Amniotic stem cell (primary cell): ENCODE results near the gene SLC12A7.

Experiments used
- DNase-seq: peaks from one replicate; lab custom pipeline; 2025; lab: John Stamatoyannopoulos, UW

SLC12A7 gene

DNA sequence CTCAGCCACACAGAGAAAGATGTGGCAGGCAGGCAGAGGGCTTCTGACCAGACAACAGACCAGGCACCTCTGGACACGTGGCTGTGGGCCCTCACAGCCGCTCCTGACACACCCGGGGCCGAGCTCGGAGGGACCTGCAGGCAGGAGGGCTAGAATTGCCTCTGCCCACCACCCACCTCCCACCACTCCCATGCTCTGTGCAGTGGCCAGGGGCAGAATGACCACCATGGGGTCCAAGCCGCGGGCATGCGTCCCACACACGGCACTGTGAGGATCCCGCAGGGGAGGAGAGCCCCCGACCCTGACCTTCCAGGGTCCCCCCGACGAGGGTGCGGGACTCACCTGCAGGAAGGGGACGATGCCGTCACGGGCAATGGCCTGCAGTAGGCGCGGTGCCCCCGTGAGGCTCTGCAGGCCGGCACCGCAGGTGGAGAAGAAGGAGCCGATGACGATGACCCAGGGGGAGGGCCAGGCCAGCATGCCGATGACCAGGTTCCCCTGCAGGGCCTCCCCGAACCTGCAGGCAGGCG lies 34.3 kb downstream of the SLC12A7 start:
- no peak for DNase-seq

DNA sequence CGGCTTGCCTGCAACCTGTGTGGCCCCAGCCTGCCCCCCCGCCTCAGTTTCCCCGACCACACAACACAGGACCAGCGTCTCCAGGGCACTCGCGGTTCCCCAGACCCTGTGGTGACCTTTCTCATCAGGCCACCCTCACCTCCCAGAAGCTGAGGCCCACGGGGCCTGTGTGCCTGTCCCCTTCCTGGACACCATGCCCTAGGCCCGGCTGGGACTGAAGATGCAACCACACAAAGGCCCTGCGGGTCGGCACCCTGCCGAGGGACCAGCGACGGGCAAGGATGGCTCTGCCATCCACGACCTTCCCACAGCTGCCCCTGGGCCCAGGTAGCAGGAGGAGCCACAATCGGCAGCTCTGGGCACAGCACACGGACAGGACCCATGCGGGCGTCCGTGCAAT lies 34.8 kb downstream of the SLC12A7 start:
- no peak for DNase-seq

DNA sequence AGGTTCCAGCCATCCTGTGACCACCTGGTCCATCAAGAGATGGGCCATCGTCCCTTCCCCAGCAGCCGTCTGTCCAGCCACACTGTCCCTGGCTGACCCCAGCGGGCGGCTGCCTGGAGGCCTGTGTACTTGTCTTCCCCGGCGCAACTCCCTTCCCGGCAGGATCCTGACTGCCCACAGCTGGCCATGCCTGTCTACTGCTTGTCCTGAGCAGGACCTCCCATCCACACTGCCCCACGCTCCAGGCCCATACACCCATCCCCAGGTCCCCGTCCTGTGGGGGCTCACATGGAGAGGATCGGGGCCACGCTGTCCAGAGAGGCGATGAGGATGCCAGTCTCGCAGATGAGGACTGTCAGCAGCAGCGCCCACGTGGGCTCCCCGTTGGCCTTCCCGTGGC lies 35.5 kb downstream of the SLC12A7 start:
- DNase-seq = no peak

DNA sequence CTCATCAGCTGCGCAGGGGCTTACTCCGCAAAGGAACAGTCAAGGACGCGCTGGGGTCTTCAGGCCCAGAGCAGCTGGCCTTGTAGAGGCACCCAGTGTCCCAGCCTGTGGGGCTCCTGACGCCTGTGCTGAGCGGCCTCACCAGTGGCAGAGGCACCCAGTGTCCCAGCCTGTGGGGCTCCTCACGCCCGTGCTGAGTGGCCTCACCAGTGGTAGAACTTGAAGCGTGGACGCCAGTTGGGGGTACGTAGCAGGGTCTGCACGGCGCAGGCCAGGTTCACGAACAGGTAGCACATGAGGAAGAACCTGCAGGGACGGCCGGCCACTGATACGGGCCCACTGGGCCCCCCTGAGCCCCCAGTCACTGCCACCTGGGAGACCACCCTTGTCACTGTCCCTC lies 35.9 kb downstream of the SLC12A7 start:
- no peak for DNase-seq

DNA sequence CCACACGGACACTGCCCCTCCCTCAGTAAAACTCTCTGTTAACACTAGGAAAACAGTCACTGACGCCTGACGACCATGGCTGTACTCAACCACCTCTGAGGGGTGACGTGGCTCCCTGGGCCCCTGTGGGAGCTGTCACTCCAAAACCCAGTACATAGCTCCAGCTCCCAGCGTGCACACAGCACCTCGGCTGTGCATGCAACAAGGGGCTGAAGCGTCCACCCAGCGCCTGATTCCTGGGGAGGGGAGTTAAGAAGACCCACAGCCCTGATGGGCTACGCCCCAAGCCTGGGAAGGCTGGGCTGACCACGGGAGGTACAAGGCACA lies 36.3 kb downstream of the SLC12A7 start:
- no peak for DNase-seq

DNA sequence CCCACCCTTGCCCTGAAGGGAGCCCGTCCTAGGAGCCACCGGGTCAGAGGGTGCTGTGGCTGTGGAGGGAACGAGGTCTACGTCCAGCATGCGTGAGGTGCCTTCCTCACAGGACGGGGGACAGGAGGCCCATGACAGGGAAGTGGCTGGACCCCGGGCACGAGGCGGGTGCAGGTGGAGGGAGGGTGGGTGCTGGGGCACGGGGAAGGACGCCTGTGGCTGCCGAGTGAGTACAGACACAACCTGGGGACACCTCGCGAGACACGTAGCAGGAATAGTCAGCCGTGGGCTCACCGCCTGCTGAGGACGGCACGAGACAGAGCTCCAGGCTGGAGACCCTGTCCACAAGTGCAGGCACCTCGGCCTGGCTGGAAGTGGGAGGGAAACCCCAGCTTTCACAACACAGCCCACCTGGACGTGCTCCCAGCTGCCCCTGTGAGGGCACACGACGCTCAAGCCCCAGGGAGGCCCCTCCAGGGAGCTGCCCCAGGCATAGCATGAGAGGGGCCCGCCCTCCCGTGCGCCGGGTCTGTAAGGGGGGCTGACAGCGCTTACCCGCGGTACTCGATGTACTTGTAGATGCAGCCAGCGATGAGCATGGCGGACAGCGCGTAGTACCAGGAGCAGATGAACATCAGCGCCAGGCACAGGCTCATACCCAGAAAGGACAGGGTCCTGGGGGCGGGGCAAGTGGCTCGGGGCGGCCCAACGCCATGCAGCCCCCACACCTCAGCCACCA lies 36.9 kb downstream of the SLC12A7 start:
- no peak for DNase-seq

DNA sequence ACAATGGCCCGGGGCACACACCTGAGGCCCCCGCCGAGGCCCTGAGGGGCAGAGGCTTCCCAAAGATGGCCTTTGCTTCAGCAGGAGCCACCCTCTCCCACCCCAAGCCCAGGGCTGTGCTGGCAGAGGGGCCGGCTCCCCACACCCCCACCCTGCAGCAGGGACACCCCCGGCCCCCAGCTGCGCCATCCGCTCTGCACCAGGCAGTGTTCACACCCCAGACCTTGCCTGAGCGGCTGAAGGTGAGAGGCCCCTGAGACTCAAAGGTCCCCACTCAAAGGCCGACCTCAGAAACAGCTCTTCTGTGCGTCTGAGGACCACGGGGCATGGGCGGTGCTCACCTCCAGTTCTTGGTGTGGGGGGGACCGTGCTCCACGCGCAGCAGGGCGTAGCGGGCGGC lies 37.6 kb downstream of the SLC12A7 start:
- no peak for DNase-seq

DNA sequence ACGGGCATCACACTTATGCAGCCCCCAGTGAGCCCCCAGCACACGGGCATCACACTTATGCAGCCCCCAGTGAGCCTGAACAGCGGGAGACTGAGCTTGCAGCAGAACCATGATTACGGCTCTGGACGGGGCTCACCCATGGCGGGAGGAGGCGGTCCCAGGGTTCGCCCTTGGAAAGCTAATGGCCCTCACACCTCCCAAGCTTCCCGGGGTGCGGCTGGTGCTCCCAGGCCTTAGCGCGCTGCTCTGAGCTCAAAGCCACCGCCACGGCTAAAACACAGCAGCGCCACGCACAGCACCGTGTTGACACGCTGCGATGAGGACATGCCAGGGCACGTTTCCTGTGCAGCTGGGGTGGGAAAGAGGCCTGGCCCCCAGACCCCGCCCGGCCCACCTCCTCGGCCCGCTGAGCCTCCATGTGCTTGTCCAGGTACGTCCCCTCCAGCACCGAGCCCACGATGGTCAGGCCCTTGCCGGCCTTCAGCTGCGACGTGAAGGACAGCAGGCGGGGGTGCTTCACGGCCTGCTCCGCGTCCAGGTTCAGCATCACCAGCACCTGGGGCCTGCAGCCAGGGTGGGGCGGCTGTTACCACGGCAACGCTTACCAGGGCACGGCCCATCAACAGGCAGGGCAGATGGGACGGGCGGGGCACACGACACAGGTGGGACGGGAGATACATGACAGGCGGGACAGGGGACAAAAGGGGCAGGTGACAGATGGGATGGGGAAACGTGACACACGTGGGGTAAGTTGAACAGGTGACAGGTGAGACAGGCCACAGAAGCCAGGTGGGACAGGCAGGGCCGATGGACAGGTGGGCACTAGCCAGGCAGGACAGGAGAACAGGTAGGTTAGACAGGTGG lies 38.4 kb downstream of the SLC12A7 start:
- DNase-seq = no peak

DNA sequence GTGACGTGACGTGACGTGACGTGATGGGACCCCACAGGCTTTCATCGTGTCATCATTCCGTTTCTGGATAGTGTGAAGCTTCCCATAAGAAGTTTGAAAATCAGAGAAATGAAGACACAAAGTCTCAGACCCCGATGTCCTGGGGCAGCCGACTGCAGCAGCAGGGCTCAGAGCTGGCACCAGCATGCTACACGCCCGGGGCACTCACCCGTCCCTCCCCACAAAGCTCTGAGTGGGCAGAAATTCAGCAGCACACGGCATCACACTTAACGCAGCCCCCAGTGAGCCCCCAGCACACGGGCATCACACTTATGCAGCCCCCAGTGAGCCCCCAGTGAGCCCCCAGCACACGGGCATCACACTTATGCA lies 42.2 kb downstream of the SLC12A7 start:
- DNase-seq = no peak

DNA sequence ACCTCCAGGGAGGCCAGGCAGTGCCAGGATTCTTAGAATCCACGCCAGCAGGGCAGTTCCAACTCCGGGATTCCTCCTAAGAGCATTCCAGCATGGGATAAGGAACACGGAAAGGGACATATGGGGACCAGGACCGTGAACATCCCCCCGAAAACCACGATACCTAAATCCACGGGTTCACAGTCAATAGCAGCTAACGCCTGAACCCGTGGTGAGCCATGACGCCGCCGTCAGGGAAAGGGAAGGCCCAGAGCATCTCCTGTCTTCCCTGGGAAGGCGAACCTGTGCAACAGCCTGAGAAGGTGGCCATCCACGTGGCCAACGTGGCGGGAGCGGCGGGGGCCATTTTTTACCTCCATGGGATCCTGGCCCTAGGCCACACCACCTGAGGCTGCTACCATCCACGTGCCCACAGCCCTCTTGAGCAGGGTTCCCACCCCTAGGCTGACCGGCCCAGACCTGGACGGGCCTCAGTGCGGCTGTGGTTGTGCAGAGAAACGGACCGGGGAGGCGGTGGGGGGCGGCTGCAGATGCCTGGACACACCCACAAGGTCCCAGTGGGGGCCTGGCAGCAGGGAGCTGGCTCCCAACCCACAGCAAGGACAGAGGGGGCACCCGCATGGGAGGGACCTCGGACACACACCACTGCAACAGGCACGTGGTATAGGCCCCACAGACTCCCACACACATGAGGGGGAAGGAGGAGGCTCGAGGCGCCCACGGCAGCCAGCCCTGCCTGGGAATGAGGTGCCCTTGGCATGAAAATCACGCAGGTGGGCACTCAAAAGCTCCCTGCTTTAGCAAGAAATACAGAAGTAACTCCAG lies 42.8 kb downstream of the SLC12A7 start:
- no peak for DNase-seq

DNA sequence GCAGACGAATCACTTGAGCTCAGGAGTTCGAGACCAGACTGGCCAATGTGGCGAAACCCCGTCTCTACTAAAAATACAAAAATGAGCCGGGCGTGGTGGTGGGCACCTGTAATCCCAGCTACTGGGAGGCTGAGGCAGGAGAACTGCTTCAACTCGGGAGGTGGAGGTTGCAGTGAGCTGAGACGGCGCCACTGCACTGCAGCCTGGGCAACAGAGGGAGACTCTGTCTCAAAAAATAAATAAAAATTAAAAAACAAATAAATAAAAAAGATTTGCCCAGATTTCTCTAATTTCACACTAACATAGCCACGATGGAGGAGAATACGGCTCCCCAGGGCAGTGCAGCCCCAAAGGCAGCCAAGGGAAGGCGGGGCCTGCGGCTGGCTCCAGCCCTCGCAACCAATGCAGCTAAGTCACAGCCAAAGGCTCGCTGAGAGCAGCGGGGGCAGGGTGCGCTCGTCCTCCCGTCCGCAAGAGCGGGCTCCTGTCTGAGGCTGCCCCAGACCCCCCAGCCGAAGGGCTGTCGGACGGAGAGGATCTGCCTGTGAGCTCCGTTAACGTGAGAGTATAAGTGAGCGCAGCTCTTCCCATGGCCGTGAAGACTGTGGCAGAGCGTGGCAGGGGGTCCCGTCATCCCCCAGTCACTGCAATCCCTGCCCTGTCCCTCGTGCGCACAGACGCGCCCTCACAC lies 43.5 kb downstream of the SLC12A7 start:
- DNase-seq = no peak

DNA sequence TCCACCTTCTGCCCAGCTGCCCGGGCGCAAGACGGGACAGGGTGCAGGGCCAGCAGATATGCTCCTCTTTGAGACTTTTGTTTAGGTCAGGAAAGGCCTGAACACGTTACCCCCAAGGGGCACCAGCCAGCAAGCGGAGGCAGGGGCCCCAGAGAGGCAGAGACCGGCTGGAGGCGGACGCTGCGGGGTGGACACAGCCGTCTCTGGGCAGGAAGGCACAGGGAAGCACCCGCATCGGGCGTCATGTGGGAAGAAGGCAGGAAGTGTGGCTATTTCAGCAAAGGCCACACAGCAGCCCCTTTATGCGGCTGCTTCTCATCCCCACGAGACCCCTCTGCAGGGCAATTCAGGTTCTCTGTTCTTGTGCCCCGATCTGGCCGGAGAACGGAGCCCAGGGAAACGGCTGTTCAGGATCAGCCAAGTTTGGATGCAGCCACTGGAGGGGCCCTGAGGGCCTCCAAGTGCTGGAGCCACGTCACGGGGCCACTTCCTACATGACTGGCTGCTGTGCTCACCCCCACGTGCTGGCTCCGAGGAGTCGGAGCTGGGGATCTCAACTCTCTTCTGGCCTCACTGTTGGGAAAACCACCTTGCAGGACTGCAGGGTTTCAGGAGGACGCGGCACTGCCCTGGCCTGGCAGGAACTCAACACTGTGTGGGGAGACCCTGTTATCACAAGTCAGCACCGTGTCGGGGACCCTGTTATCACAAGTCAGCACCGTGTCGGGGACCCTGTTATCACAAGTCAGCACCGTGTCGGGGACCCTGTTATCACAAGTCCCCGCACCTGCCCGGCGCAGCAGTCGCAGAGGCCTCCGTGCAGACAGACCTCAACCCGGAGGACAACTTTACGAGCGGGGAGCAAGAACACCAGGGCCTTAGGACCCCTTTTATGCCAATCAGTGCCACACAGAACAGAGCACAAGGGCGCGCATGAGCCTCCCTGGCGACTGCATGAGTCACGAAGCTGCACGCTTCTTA lies 44.4 kb downstream of the SLC12A7 start:
- DNase-seq = no peak

DNA sequence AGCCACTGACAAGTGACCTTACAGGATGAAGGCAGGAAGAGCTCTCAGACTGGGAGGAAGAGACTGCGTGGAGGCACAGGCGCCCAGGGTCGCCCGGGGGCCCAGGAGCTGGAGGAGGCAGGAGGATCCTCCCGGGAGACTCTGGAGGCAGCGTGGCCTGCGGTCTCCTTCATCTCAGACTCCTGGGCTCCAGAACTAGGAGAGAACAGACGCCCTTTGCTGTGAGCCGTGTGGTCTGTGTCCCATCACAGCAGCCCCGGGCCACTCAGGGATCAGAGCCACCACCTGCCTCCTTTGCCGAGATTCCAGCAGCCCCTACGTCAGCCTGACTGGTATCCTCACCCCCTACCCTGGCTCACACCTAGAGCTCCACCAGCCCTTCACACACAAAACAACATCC lies 45.2 kb downstream of the SLC12A7 start:
- no peak for DNase-seq

DNA sequence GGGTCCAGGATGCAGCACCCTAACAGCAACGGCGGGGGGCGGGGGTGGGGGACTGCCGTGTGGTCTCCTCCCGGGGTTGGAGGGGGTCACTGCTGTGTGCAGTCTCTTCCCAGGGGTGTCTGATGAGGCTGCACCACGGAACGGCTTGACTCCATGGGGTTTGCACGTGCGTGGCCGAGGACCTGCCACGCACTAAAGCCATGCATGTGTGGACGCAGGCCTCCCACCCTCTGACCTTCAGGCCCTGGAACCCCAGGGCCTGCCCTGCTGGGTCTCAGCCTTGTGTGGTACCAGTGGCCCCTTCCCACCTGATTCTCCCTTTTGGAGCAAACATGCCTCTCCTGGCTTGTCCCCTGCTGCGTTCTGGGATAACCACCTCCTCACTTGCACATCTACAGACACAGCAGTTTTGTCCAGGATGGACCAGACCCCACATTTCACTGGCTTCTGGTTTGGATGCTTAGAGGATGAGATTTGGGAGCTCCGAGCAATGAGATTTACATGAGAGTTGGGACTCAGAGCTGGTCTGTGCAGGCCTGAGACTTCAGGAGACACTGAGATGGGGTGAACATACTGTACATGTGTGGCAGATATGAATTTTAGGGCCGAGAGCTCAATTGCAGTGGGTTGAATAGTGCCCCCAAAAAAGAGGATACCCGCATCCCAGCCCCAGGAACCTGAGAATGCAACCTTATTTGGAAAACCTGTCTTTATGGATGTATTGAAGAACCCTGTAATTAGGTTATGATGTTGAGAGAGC lies 45.8 kb downstream of the SLC12A7 start:
- DNase-seq = no peak

DNA sequence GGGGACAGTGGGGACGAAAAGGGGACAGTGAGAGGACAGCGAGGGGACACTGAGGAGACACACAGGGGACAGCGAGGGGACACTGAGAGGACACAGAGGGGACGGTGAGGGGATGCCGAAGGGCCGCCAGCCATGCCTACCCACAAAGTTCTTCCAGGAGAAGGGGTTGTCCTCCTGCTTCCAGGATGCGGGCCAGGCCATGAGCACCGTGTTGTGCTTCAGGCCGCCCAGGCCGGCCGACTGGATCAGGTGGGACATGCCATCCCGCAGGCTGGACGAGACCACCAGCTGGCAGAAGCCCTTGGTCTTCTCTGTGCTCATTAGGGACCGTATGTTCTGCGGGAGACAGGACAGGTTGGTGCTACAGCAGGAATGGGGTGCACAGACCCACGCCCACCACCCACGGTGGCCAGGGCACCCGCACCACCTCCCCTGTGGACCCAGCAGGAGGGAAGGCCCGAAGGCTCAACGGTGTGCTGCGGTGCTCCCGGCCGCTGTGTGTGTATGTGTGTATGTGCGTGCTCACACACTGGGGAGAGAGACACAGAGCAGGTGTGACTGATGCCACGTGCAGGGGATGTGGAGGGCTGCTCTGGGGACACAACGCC lies 46.6 kb downstream of the SLC12A7 start:
- DNase-seq = no peak

DNA sequence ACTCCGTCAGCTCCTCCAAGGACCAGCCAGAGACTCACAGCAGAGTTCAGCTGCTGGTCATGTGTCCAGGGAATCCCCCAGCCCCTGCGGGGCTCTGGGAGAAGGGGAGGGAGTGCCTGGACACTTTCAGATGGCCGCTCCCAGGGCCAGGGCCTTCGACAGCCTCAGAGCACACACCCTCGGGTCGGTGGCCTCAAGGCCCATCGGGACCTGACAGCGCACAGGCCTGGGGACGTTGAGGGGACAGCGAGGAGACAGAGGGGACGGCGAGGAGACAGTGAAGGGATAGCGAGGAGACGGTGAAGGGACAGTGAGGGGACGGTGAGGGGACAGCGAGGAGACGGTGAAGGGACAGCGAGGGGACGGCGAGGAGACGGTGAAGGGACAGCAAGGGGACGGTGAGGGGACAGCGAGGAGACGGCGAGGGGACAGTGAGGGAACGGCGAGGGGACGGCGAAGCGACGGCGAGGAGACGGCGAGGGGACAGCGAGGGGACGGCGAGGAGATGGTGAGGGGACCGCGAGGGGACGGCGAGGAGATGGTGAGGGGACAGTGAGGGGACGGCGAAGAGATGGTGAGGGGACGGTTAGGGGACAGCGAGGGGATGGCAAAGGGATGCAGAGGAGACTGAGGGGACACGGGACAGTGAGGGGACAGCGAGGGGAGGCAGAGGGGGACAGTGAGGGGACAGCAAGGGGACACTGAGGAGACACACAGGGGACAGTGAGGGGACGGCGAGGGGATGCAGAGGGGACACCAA lies 47.3 kb downstream of the SLC12A7 start:
- no peak for DNase-seq

DNA sequence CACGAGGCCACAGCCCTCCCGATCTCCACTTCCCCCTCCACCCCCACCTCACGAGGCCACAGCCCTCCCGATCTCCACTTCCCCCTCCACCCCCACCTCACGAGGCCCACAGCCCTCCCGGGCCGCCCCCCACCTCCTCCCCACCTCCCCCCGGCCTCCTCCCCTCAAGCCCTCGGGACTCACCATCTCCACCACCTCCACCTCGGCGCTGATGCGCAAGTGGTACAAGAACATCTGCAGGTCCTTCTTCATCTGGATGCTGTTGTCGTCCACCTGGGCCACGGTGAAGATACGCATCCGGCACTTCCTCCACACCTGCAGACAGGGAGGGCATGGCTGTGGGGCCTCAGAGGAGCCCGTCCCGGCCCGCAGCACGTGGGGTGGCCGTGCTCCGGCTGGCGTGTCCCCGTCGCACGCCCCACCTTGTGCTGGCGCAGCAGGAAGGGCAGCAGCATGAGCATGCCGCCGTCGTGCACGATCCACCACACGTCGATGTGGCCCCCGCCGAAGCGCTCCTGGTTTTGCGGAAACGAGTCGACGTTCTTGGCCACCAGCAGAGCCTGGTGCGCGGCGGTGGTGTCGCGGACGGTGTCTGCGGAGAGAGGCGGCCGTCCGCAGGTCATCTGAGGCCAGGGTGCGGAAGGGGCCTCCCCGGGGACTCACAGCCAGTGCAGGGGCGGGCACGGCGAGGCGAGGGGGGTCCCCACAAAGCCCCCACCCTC lies 48.0 kb downstream of the SLC12A7 start:
- DNase-seq = no peak
